ENCODE measurements around the gene CCNQ. TPM values are rescaled to one million over a fixed set of nuclear protein-coding genes. Genes with fewer than 3 reads are reported as not detected.

The CCNQ gene
- total RNA-seq, 1 donor from 2014 or later: 24.4 TPM

DNA sequence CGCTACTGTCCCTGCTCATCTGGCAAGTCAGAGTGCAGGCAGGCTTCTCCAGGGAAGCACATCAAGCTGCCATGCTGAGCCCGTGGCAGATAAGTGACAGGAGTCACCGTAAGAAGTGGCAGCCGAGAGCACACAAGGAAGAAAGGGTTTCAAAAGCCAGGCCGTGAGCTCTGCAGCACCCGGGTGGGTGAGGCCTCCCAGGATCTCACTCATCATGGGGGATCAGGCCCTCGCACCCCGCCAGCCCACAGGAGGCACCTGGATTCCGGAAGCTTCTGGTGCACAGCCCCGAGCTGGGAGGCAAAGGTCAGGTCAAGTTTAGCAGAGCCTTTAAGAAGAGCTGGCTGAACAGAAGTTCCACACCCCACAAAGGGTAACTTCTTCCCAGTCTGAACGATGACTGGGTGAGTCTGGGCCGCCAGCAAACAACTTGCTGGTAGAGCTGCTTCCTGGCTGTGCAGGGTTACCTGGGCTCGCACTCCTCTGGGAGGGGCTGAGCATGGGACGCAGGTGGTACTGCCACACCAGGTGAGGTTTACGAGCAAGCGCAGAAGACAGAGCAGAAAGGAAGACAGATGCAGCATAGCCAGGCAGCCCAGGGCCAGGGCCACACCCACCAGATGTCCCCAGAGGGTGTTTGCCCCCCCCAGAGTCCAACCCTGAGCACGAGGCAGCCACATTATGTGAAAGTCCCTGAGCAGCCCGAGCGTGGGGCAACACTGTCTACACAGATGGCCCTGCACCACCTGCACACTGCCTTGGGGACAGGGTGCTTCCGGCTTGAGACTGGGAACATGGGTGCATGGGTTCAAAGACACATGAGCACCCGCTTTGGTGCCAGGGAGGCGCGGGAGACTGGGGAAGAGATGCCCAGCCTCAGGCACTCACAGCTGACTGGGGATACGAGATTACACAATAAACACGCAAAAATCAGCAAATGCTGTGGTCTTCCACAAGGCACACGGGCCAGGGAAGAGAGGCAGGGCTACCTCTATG, 7.7 kb downstream of the CCNQ start:
- no peaks in the 10 kb centered on the region for H3K27me3 Mint-ChIP-seq (ENCODE audit: low read depth)

DNA sequence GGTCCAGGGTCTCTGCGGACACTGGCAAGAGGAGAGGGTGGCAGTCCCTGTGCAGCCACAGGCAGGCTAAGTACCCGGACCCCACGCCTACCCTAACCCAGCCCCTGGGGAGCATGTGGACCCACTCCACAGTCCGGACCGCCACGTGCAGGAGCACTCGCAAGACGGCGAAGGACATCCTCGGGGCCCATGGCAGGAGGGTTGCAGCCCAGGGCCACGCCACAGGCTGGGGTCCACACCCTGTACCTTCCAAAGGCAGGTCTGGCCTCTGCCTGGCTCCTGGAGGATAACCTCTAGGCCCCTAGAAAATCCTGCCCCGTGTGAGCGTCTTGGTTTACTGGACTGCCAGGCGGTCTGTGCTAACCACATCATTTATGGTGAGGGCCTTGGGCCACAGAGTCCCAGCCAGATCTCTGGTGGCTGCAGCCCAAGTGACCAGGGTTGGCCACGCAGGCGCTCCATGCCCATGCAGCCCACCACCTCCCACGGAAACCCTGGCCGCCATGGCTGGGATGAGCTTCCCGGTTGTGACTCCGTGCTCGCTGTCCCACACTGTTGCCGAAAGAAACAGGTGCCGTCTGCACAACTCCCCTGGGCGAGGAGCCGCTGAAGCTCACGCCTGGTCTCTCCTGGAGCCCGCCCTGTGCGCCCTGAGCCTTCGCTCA, 10.0 kb downstream of the CCNQ start:
- Mint-ChIP-seq H3K4me1 (peaks cover under 1% of the 10 kb centered on the region), H3K36me3 (ENCODE audit: low read depth) (peaks cover 6% of the 10 kb centered on the region), H3K27me3 (ENCODE audit: low read depth) (no peaks in the 10 kb centered on the region), H3K27ac (ENCODE audit: unreplicated experiment) (no peak overlapping the region), H3K9me3 (peaks cover 3% of the 10 kb centered on the region), H3K4me3 (no peak overlapping the region)
- TF ChIP-seq, protein P1, sequence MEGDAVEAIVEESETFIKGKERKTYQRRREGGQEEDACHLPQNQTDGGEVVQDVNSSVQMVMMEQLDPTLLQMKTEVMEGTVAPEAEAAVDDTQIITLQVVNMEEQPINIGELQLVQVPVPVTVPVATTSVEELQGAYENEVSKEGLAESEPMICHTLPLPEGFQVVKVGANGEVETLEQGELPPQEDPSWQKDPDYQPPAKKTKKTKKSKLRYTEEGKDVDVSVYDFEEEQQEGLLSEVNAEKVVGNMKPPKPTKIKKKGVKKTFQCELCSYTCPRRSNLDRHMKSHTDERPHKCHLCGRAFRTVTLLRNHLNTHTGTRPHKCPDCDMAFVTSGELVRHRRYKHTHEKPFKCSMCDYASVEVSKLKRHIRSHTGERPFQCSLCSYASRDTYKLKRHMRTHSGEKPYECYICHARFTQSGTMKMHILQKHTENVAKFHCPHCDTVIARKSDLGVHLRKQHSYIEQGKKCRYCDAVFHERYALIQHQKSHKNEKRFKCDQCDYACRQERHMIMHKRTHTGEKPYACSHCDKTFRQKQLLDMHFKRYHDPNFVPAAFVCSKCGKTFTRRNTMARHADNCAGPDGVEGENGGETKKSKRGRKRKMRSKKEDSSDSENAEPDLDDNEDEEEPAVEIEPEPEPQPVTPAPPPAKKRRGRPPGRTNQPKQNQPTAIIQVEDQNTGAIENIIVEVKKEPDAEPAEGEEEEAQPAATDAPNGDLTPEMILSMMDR (conservative IDR thresholded peaks at IDR 0.05): no peak
- DNase-seq (ENCODE audit: low read depth, low spot score): no peak

More for the DNA sequence above, 7.7 kb downstream of the CCNQ start:
- peaks cover 5% of the 10 kb centered on the region for H3K36me3 Mint-ChIP-seq (ENCODE audit: low read depth)
- no peaks in the 10 kb centered on the region for H3K4me1 Mint-ChIP-seq
- no peak overlapping the region for H3K4me3 Mint-ChIP-seq
- H3K27ac Mint-ChIP-seq (ENCODE audit: unreplicated experiment): no peak overlapping the region
- no peaks in the 10 kb centered on the region for H3K9me3 Mint-ChIP-seq
- TF ChIP-seq, protein P1 (conservative IDR thresholded peaks at IDR 0.05): no peak
- DNase-seq (ENCODE audit: low read depth, low spot score): no peak

GRCh38 chrX:153588021-153588781, 10.7 kb downstream of the CCNQ start:
- DNase-seq (ENCODE audit: low read depth, low spot score): no peak
- TF ChIP-seq, protein P1 (conservative IDR thresholded peaks at IDR 0.05): no peak
- Mint-ChIP-seq H3K36me3 (ENCODE audit: low read depth) (peaks cover 6% of the 10 kb centered on the region), H3K27ac (ENCODE audit: unreplicated experiment) (no peak overlapping the region), H3K4me1 (peaks cover 8% of the 10 kb centered on the region), H3K9me3 (peaks cover 3% of the 10 kb centered on the region), H3K27me3 (ENCODE audit: low read depth) (no peaks in the 10 kb centered on the region), H3K4me3 (no peak overlapping the region)

GRCh38 chrX:153587342-153587741, 11.6 kb downstream of the CCNQ start:
- Mint-ChIP-seq H3K9me3 (peaks cover 3% of the 10 kb centered on the region), H3K4me1 (peaks cover 16% of the 10 kb centered on the region), H3K4me3 (no peak overlapping the region), H3K27ac (ENCODE audit: unreplicated experiment) (no peak overlapping the region), H3K27me3 (ENCODE audit: low read depth) (no peaks in the 10 kb centered on the region), H3K36me3 (ENCODE audit: low read depth) (peaks cover 6% of the 10 kb centered on the region)
- no peak for DNase-seq (ENCODE audit: low read depth, low spot score)
- TF ChIP-seq, protein P1 (conservative IDR thresholded peaks at IDR 0.05): no peak

GRCh38 chrX:153585827-153586226, 13.1 kb downstream of the CCNQ start:
- TF ChIP-seq, protein P1 (conservative IDR thresholded peaks at IDR 0.05): no peak
- H3K4me1 Mint-ChIP-seq: peaks cover 19% of the 10 kb centered on the region
- no peak overlapping the region for H3K4me3 Mint-ChIP-seq
- no peaks in the 10 kb centered on the region for H3K27me3 Mint-ChIP-seq (ENCODE audit: low read depth)
- H3K9me3 Mint-ChIP-seq: peaks cover 3% of the 10 kb centered on the region
- DNase-seq (ENCODE audit: low read depth, low spot score): no peak
- H3K36me3 Mint-ChIP-seq (ENCODE audit: low read depth): peaks cover 6% of the 10 kb centered on the region
- no peak overlapping the region for H3K27ac Mint-ChIP-seq (ENCODE audit: unreplicated experiment)
